Measurements from ENCODE around the gene GFAP. TPM values are rescaled to one million over a fixed set of nuclear protein-coding genes. Genes with fewer than 3 reads are reported as not detected.
A peak's percentile ranks its signal among the peaks of the same experiment; 100 is the strongest.

The GFAP gene
- total RNA-seq, 1 donor from 2014 or later: not detected

- intact Hi-C loops (cut with DNase I): no loop called here
Observed at GRCh38 chr17:44877121-44877520, 38.2 kb downstream of the GFAP start.

GRCh38 chr17:44875761-44876160 is 39.5 kb downstream of the GFAP start:
- DNase-seq (no peak), ATAC-seq (no peak)
- H3K27me3 ChIP-seq: no peaks in the 10 kb centered on the region
- H3K27ac ChIP-seq: no peak overlapping the region
- H3K36me3 ChIP-seq: peaks cover 99% of the 10 kb centered on the region
- H3K4me1 ChIP-seq: no peaks in the 10 kb centered on the region
- no peak overlapping the region for H3K4me3 ChIP-seq
- no peaks in the 10 kb centered on the region for H3K9me3 ChIP-seq
- no peak for TF ChIP-seq CTCF (IDR thresholded peaks at IDR 0.05)
- intact Hi-C loops (cut with DNase I): no loop called here

More at GRCh38 chr17:44877121-44877520, 38.2 kb downstream of the GFAP start:
- ATAC-seq: no peak
- DNase-seq: no peak
- Histone ChIP-seq H3K36me3 (peaks cover 99% of the 10 kb centered on the region), H3K4me1 (no peaks in the 10 kb centered on the region), H3K27ac (no peak overlapping the region), H3K27me3 (no peaks in the 10 kb centered on the region), H3K9me3 (no peaks in the 10 kb centered on the region), H3K4me3 (no peak overlapping the region)
- no peak for TF ChIP-seq CTCF (IDR thresholded peaks at IDR 0.05)

- peak; percentile 39 for ATAC-seq
- Histone ChIP-seq H3K4me1 (no peaks in the 10 kb centered on the region), H3K4me3 (no peak overlapping the region), H3K9me3 (no peaks in the 10 kb centered on the region), H3K27ac (no peak overlapping the region), H3K27me3 (no peaks in the 10 kb centered on the region), H3K36me3 (peaks cover 98% of the 10 kb centered on the region)
- no peak for DNase-seq
- no peak for TF ChIP-seq CTCF (IDR thresholded peaks at IDR 0.05)
- intact Hi-C loops (cut with DNase I): no loop called here
Observed at GRCh38 chr17:44872131-44872768, 43.0 kb downstream of the GFAP start.

GRCh38 chr17:44871556-44871955 is 43.7 kb downstream of the GFAP start:
- intact Hi-C loops (cut with DNase I): no loop called here
- H3K4me3 ChIP-seq: no peak overlapping the region
- no peaks in the 10 kb centered on the region for H3K27me3 ChIP-seq
- ATAC-seq: no peak
- H3K4me1 ChIP-seq: no peaks in the 10 kb centered on the region
- H3K9me3 ChIP-seq: no peaks in the 10 kb centered on the region
- no peak overlapping the region for H3K27ac ChIP-seq
- no peak for TF ChIP-seq CTCF (IDR thresholded peaks at IDR 0.05)
- peaks cover 97% of the 10 kb centered on the region for H3K36me3 ChIP-seq
- DNase-seq: no peak

- Histone ChIP-seq H3K27ac (no peak overlapping the region), H3K9me3 (no peaks in the 10 kb centered on the region), H3K27me3 (no peaks in the 10 kb centered on the region), H3K4me1 (no peaks in the 10 kb centered on the region), H3K36me3 (peaks cover 92% of the 10 kb centered on the region), H3K4me3 (no peak overlapping the region)
- DNase-seq (no peak), ATAC-seq (no peak)
- intact Hi-C loops (cut with DNase I): loop anchor here (5.0 kb wide), 1 partner anchor 91 kb away; no protein-coding TSS in a partner anchor
- no peak for TF ChIP-seq CTCF (IDR thresholded peaks at IDR 0.05)
Observed at GRCh38 chr17:44867841-44868240, 47.5 kb downstream of the GFAP start.
